ENCODE results near the gene IL12RB1.

- TF ChIP-seq CTCF (IDR thresholded peaks at IDR 0.05; ENCODE audit: borderline replicate concordance, extremely low read depth, low read length, poor library complexity, severe bottlenecking), result no peak
- TF ChIP-seq EZH2 (IDR thresholded peaks at IDR 0.05; ENCODE audit: borderline replicate concordance, low read depth, low read length, severe bottlenecking), result no peak
These were observed 33.0 kb upstream of the IL12RB1 start for GRCh38 chr19:18119717-18120105.
